ENCODE data around the gene SNRPD3. TPM values are rescaled to one million over a fixed set of nuclear protein-coding genes. Genes with fewer than 3 reads are reported as not detected.

The SNRPD3 gene
- total RNA-seq, 1 experiment from 2014 or later = 166 TPM

GRCh38 chr22:24578355-24579257 is 22.8 kb downstream of the SNRPD3 start:
- DNase-seq = no peak
- Histone ChIP-seq H3K27me3 (ENCODE audit: control insufficient read depth, insufficient read depth, low read length) (no peaks in the 10 kb centered on the region), H3K36me3 (replicated peaks; ENCODE audit: control insufficient read depth, insufficient read depth, low read length) (peaks cover 4% of the 10 kb centered on the region), H3K4me3 (ENCODE audit: insufficient read depth, low read depth, low read length) (no peak overlapping the region)

DNA sequence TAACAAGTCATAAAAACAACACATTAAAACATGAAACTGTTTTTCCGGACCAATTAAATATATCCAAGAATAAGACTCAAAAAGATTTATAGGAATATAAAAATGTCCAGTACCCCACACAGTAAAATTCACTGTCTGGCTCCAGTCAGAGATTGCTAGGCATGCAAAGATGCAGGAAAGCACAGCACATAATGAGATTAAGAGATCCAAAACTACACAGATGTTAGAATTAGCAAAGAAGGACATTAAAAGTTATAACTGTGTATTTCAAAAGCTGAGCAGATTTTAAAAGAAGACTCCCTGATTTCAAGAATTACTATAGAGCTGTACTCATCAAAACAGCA is 23.4 kb downstream of the SNRPD3 start:
- no peak overlapping the region for H3K4me3 ChIP-seq (ENCODE audit: insufficient read depth, low read depth, low read length)
- no peak for DNase-seq
- peaks cover under 1% of the 10 kb centered on the region for H3K36me3 ChIP-seq (replicated peaks; ENCODE audit: control insufficient read depth, insufficient read depth, low read length)
- no peaks in the 10 kb centered on the region for H3K27me3 ChIP-seq (ENCODE audit: control insufficient read depth, insufficient read depth, low read length)

- H3K4me3 ChIP-seq (ENCODE audit: insufficient read depth, low read depth, low read length) = no peak overlapping the region
- no peaks in the 10 kb centered on the region; the same call in 1 of the 2 replicates for H3K36me3 ChIP-seq (replicated peaks; ENCODE audit: control insufficient read depth, insufficient read depth, low read length)
- DNase-seq = no peak
- no peaks in the 10 kb centered on the region for H3K27me3 ChIP-seq (ENCODE audit: control insufficient read depth, insufficient read depth, low read length)
These were observed 24.5 kb downstream of the SNRPD3 start for GRCh38 chr22:24580276-24580675.

DNA sequence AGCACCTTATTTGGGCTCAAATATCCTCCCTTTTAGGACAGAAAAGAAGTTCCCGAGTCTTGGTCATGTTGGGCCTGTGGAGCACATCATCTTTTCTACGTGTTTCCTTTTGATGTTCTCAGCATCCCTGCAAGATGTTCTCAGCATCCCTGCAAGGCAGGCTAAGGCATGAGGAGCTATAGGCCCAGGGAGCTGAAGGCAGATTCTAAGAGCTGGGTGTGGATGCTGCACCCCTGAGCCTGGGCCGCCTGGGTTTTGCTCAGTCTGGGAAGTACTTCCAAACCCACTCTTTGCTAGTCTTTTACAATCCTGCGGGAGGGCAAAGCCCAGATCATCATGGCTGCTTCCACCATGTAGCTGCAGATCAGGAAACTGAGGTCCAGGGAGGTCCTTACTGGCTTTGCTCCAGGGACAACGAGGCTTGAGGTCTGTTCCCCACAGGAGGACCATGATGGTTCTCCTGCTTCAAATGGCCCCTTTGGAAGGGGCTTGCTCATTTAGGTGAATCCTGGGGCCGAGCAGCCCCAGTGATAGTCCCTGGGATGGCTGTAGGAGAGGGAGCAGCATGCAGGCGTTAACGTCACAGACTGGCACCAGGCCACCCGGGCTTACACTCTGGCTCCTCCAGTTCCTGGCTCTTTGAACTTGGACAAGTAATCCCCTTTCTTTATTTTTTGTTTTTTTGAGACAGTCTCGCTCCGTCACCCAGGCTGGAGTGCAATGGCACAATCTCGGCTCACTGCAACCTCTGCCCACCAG is 26.4 kb downstream of the SNRPD3 start:
- peak; percentile 27 for DNase-seq
- Histone ChIP-seq H3K27me3 (ENCODE audit: control insufficient read depth, insufficient read depth, low read length) (no peaks in the 10 kb centered on the region), H3K36me3 (replicated peaks; ENCODE audit: control insufficient read depth, insufficient read depth, low read length) (no peaks in the 10 kb centered on the region; the same call in none of the 2 replicates), H3K4me3 (ENCODE audit: insufficient read depth, low read depth, low read length) (no peak overlapping the region)

DNA sequence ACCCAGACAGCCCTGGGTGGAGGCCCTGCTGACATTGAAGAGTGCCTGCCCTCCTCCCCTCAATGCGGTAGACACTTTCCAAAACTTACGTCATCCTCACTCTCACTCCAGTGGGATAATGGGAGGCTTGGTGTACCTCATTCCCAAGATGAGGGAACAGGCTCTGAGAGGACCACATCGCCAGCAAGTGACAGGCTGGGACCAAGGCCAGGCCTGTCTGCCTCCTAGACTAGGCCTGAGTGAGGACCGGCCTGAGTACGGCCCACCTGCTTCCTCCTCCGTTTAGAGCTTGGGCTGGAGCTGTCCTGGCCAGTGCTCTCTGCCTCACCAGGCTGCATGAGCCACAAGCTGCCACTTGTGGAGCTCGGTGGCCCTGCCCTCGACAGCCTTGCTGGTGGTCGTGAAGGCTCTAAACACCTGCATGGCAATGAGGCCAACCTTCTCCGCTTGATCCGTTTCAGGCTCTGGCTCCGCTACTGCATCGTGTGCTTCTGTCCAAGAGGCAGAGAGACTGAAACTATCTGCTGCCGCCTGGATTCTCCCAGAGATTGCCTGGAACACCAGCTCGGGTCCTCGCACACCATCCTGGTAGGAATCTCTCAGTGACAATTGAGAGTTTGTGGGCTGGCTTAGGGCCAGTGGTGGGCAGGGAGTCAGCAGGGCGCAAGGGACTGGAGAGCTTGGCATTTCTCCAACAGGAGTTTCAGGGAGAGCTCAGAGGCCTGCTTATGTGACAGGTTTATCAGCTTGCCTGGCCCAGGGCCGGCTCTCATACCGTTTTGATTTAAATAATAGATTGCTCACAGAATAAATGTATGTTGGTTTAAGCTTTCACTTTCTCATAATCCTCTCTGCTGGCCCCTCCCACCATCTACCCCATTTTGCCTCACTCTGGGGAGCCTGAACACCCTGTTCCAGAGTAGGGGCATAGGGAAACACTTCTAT is 27.7 kb downstream of the SNRPD3 start:
- DNase-seq = peak; percentile 22
- no peaks in the 10 kb centered on the region for H3K27me3 ChIP-seq (ENCODE audit: control insufficient read depth, insufficient read depth, low read length)
- no peak overlapping the region for H3K4me3 ChIP-seq (ENCODE audit: insufficient read depth, low read depth, low read length)
- H3K36me3 ChIP-seq (replicated peaks; ENCODE audit: control insufficient read depth, insufficient read depth, low read length) = peaks cover 2% of the 10 kb centered on the region

- peak; percentile 44 for DNase-seq
- peaks cover 3% of the 10 kb centered on the region for H3K36me3 ChIP-seq (replicated peaks; ENCODE audit: control insufficient read depth, insufficient read depth, low read length)
- no peaks in the 10 kb centered on the region for H3K27me3 ChIP-seq (ENCODE audit: control insufficient read depth, insufficient read depth, low read length)
- H3K4me3 ChIP-seq (ENCODE audit: insufficient read depth, low read depth, low read length) = no peak overlapping the region
These were observed 28.5 kb downstream of the SNRPD3 start for GRCh38 chr22:24584166-24584790.

DNA sequence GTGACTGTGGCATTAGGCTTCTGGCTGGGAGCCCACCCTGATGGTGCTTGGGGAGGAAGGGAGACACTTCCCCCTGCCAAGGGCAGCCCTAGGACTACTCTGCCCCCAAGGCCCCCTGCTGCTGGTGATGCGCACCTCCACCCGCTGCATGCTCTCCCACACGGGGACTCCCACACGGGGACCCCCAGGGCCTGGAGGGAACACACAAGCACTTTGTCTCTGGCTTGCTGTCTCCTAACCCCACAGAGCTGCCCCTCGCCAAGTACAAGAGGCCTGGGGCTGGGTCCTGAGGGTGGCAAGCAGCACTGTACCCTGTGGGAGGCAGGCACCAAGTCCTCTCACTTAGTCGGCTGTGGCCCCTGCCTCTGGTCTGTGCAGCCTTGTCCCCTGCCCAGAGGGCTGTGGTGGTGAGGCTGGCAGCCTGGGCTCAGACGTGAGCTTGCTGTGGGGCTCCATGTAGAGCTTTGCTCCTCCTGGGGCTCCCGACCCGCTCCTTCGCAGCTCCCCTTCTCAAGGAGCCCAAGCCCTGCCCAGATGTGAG is 29.1 kb downstream of the SNRPD3 start:
- peak; percentile 29 for DNase-seq
- no peaks in the 10 kb centered on the region for H3K27me3 ChIP-seq (ENCODE audit: control insufficient read depth, insufficient read depth, low read length)

DNA sequence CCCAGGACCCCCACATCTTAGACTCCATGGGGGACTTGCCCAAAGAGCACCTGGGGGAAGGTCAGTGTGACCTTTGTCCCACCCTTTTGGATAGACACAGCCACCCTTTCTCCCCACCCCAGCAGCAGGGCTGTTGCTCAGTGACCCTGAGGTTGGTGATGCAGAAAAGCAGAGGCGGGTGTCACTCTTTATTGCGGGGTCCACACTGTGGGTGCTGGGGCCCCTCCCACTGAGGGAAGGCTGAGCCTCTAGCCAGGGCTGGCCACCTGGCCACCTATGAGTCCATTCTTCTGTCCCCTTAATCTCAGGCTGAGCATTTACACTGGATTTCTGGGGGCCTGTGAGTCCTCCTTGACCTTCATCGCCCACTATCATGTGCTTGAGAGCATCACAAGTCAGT is 29.7 kb downstream of the SNRPD3 start:
- H3K27me3 ChIP-seq (ENCODE audit: control insufficient read depth, insufficient read depth, low read length) = no peaks in the 10 kb centered on the region
- no peak overlapping the region for H3K4me3 ChIP-seq (ENCODE audit: insufficient read depth, low read depth, low read length)
- no peak for DNase-seq
- H3K36me3 ChIP-seq (replicated peaks; ENCODE audit: control insufficient read depth, insufficient read depth, low read length) = peaks cover 3% of the 10 kb centered on the region

More for the DNA sequence above, 29.1 kb downstream of the SNRPD3 start:
- H3K4me3 ChIP-seq (ENCODE audit: insufficient read depth, low read depth, low read length) = no peak overlapping the region
- peaks cover 3% of the 10 kb centered on the region for H3K36me3 ChIP-seq (replicated peaks; ENCODE audit: control insufficient read depth, insufficient read depth, low read length)

GRCh38 chr22:24585927-24586546 is 30.2 kb downstream of the SNRPD3 start:
- Histone ChIP-seq H3K4me3 (ENCODE audit: insufficient read depth, low read depth, low read length) (no peak overlapping the region), H3K36me3 (replicated peaks; ENCODE audit: control insufficient read depth, insufficient read depth, low read length) (peaks cover 3% of the 10 kb centered on the region), H3K27me3 (ENCODE audit: control insufficient read depth, insufficient read depth, low read length) (no peaks in the 10 kb centered on the region)
- DNase-seq = peak; percentile 36

GRCh38 chr22:24587251-24587650 is 31.5 kb downstream of the SNRPD3 start:
- no peak overlapping the region for H3K4me3 ChIP-seq (ENCODE audit: insufficient read depth, low read depth, low read length)
- no peak for DNase-seq
- H3K36me3 ChIP-seq (replicated peaks; ENCODE audit: control insufficient read depth, insufficient read depth, low read length) = peaks cover 3% of the 10 kb centered on the region
- H3K27me3 ChIP-seq (ENCODE audit: control insufficient read depth, insufficient read depth, low read length) = no peaks in the 10 kb centered on the region

DNA sequence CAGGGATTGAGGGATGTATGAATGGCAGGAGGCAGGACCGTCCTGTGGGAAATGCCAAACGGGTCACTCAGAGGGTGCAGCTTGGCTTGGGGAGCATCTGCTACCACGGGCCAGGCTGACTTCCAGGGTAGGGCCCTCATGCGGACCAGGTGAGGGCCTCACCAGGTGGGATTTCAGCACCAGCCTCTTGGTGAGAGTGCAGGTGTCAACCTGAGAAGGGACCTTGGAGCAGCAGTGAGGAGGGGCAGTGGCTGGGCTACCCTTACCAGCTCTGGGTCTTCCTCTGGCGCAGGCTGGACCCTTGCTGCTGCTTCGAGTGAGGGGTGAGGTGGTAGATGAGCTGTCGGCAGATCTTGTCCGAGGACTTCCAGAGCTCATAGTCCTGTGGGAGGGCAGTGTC is 32.1 kb downstream of the SNRPD3 start:
- DNase-seq = no peak
- peaks cover 3% of the 10 kb centered on the region for H3K36me3 ChIP-seq (replicated peaks; ENCODE audit: control insufficient read depth, insufficient read depth, low read length)
- no peaks in the 10 kb centered on the region for H3K27me3 ChIP-seq (ENCODE audit: control insufficient read depth, insufficient read depth, low read length)
- H3K4me3 ChIP-seq (ENCODE audit: insufficient read depth, low read depth, low read length) = no peak overlapping the region

- Histone ChIP-seq H3K36me3 (replicated peaks; ENCODE audit: control insufficient read depth, insufficient read depth, low read length) (peaks cover 3% of the 10 kb centered on the region), H3K4me3 (ENCODE audit: insufficient read depth, low read depth, low read length) (no peak overlapping the region), H3K27me3 (ENCODE audit: control insufficient read depth, insufficient read depth, low read length) (no peaks in the 10 kb centered on the region)
- DNase-seq = no peak
These were observed 32.6 kb downstream of the SNRPD3 start for GRCh38 chr22:24588381-24588756.

DNA sequence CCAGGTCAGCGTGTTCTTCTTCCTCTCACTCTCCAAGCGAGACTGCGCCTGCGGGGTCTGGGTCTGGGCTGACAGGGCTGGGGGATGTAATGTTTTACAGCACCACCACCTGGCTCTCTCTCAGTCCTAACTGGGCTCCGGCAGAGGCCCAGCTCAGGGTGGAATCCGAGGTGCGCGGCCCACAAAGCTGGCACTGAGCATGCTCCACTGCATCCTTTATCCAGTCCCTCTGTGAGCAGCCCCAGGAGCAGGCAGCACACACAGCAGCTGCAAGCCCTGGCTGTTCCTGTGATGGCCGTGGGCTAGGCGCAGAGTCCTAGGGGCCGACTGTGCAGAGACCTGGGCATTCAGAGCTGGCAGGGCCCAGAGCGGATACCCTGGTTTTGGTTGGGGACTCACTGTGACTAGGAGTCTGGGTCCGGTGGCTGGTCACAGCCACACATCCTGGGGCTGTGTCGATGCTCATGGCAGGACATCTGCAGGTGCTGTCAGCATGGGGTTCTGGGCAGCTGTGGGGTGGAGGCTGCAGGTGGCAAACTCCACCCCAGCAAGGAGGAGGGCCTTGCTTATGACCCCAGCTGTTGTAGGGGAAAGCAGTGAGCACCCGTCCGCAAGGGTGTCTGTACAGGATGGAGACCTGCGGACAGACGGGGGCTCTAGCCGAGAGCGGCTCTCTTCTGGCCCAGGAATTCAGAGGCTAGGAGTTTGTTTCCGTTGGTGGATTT is 33.1 kb downstream of the SNRPD3 start:
- Histone ChIP-seq H3K4me3 (ENCODE audit: insufficient read depth, low read depth, low read length) (no peak overlapping the region), H3K36me3 (replicated peaks; ENCODE audit: control insufficient read depth, insufficient read depth, low read length) (peaks cover 3% of the 10 kb centered on the region), H3K27me3 (ENCODE audit: control insufficient read depth, insufficient read depth, low read length) (no peaks in the 10 kb centered on the region)
- peak; percentile 21 for DNase-seq
